GM18873 (cell line): ENCODE data around the gene FGF14.

Experiments used
- ATAC-seq: cut with Tn5 transposase; IDR thresholded peaks from one replicate; pipeline ENCODE4 v1.9.1; 2021; ENCODE audit warnings: mild to moderate bottlenecking, moderate library complexity, moderate number of reproducible peaks; ENCODE audit not compliant: unreplicated experiment, low FRiP score

The FGF14 gene

GRCh38 chr13:101946401-101946800 lies 455.4 kb downstream of the FGF14 start:
- ATAC-seq, result no peak

GRCh38 chr13:101945435-101945834 lies 456.4 kb downstream of the FGF14 start:
- no peak for ATAC-seq

GRCh38 chr13:101944521-101944920 lies 457.3 kb downstream of the FGF14 start:
- ATAC-seq, result no peak

- ATAC-seq, result no peak
Observed at GRCh38 chr13:101942535-101943157, 459.2 kb downstream of the FGF14 start.

- ATAC-seq, result no peak
Observed at GRCh38 chr13:101942038-101942437, 459.8 kb downstream of the FGF14 start.

GRCh38 chr13:101941095-101941783 lies 460.6 kb downstream of the FGF14 start:
- ATAC-seq, result no peak

- no peak for ATAC-seq
Observed at GRCh38 chr13:101939370-101939769, 462.5 kb downstream of the FGF14 start.

GRCh38 chr13:101935828-101936227 lies 466.0 kb downstream of the FGF14 start:
- no peak for ATAC-seq

- ATAC-seq, result no peak
Observed at GRCh38 chr13:101931186-101931585, 470.7 kb downstream of the FGF14 start.

- ATAC-seq, result no peak
Observed at GRCh38 chr13:101930331-101930730, 471.5 kb downstream of the FGF14 start.

- no peak for ATAC-seq
Observed at GRCh38 chr13:101925731-101926130, 476.1 kb downstream of the FGF14 start.

- ATAC-seq, result no peak
Observed at GRCh38 chr13:101919541-101920181, 482.2 kb downstream of the FGF14 start.

- no peak for ATAC-seq
Observed at GRCh38 chr13:101917833-101918661, 483.8 kb downstream of the FGF14 start.

- no peak for ATAC-seq
Observed at GRCh38 chr13:101917475-101917810, 484.4 kb downstream of the FGF14 start.

- no peak for ATAC-seq
Observed at GRCh38 chr13:101916775-101917474, 484.9 kb downstream of the FGF14 start.

GRCh38 chr13:101916108-101916774 lies 485.6 kb downstream of the FGF14 start:
- ATAC-seq, result no peak

GRCh38 chr13:101915755-101916107 lies 486.1 kb downstream of the FGF14 start:
- ATAC-seq, result no peak

- no peak for ATAC-seq
Observed at GRCh38 chr13:101915331-101915730, 486.5 kb downstream of the FGF14 start.

- ATAC-seq, result no peak
Observed at GRCh38 chr13:101911752-101912151, 490.1 kb downstream of the FGF14 start.

- ATAC-seq, result no peak
Observed at GRCh38 chr13:101903890-101904289, 498.0 kb downstream of the FGF14 start.
